HEK293 (cell line): ENCODE data around the gene CACNA1S.

Experiments used
- PRDM1 ChIP-seq: fragments of 450-650 bp; formaldehyde crosslinking; IDR thresholded peaks from 2 replicates; pipeline ENCODE4; 2016; ENCODE audit warnings: missing biosample characterization, missing genetic modification characterization
- PRDM2 ChIP-seq: fragments of 450-650 bp; formaldehyde crosslinking; IDR thresholded peaks from 2 replicates; pipeline ENCODE4 v1.5.1; 2016; ENCODE audit warnings: missing biosample characterization, missing genetic modification characterization, borderline replicate concordance
- RBAK ChIP-seq: fragments of 450-650 bp; formaldehyde crosslinking; IDR thresholded peaks from 2 replicates; pipeline ENCODE4 v1.5.1; 2016; ENCODE audit warnings: missing biosample characterization, missing genetic modification characterization
- ZBTB1 ChIP-seq: fragments of 450-650 bp; formaldehyde crosslinking; IDR thresholded peaks from 2 replicates; pipeline ENCODE4 v1.5.1; 2016; ENCODE audit warnings: missing biosample characterization, missing genetic modification characterization
- ZBTB44 ChIP-seq: fragments of 450-650 bp; IDR thresholded peaks from 2 replicates; pipeline ENCODE4 v1.5.1; 2018; ENCODE audit warnings: missing biosample characterization, mild to moderate bottlenecking, missing genetic modification characterization
- ZFHX2 ChIP-seq: fragments of 450-650 bp; formaldehyde crosslinking; conservative IDR thresholded peaks from 2 replicates; pipeline ENCODE4 v1.5.1; 2016; ENCODE audit warnings: missing biosample characterization, missing genetic modification characterization
- ZIC2 ChIP-seq: fragments of 450-650 bp; formaldehyde crosslinking; IDR thresholded peaks from 2 replicates; pipeline ENCODE4 v1.5.1; 2016; ENCODE audit warnings: missing biosample characterization, missing genetic modification characterization
- ZNF132 ChIP-seq: fragments of 450-650 bp; formaldehyde crosslinking; IDR thresholded peaks from 2 replicates; pipeline ENCODE4 v1.5.1; 2017; ENCODE audit warnings: missing biosample characterization, missing genetic modification characterization, borderline replicate concordance
- ZNF133 ChIP-seq: fragments of 450-650 bp; formaldehyde crosslinking; IDR thresholded peaks from 2 replicates; pipeline ENCODE4 v1.5.1; 2016; ENCODE audit warnings: missing biosample characterization, missing genetic modification characterization
- ZNF214 ChIP-seq: fragments of 450-650 bp; formaldehyde crosslinking; IDR thresholded peaks from 2 replicates; pipeline ENCODE4 v1.5.1; 2017; ENCODE audit warnings: missing biosample characterization, mild to moderate bottlenecking, missing genetic modification characterization, borderline replicate concordance
- ZNF354C ChIP-seq: fragments of 450-650 bp; formaldehyde crosslinking; IDR thresholded peaks from 2 replicates; pipeline ENCODE4 v1.5.1; 2016; ENCODE audit warnings: missing biosample characterization, missing genetic modification characterization, low read depth, borderline replicate concordance
- ZNF391 ChIP-seq: fragments of 450-650 bp; formaldehyde crosslinking; IDR thresholded peaks from 2 replicates; pipeline ENCODE4 v1.5.1; 2016; ENCODE audit warnings: low read depth, missing biosample characterization, missing genetic modification characterization, borderline replicate concordance
- ZNF416 ChIP-seq: fragments of 450-650 bp; formaldehyde crosslinking; IDR thresholded peaks from 2 replicates; pipeline ENCODE4 v1.5.1; 2016; ENCODE audit warnings: missing biosample characterization, missing genetic modification characterization
- ZNF433 ChIP-seq: fragments of 450-650 bp; formaldehyde crosslinking; IDR thresholded peaks from 2 replicates; pipeline ENCODE4 v1.5.1; 2016; ENCODE audit warnings: missing biosample characterization, missing genetic modification characterization, low read depth
- ZNF580 ChIP-seq: fragments of 450-650 bp; formaldehyde crosslinking; IDR thresholded peaks from 2 replicates; pipeline ENCODE4 v1.5.1; 2016; ENCODE audit warnings: missing biosample characterization, missing genetic modification characterization
- ZNF629 ChIP-seq: fragments of 450-650 bp; formaldehyde crosslinking; IDR thresholded peaks from 2 replicates; pipeline ENCODE4 v1.5.1; 2017; ENCODE audit warnings: missing biosample characterization, missing genetic modification characterization
- ZNF670 ChIP-seq: fragments of 450-650 bp; formaldehyde crosslinking; IDR thresholded peaks from 2 replicates; pipeline ENCODE4 v1.5.1; 2016; ENCODE audit warnings: missing biosample characterization, missing genetic modification characterization, low read depth
- ZSCAN16 ChIP-seq: fragments of 450-650 bp; formaldehyde crosslinking; IDR thresholded peaks from 2 replicates; pipeline ENCODE4 v1.5.1; 2016; ENCODE audit warnings: missing biosample characterization, missing genetic modification characterization
- TF ChIP-seq, protein P1 (sequence below): fragments of 450-650 bp; formaldehyde crosslinking; conservative IDR thresholded peaks from 2 replicates; pipeline ENCODE4 v1.5.1; 2016; ENCODE audit warnings: low read depth, missing biosample characterization, missing genetic modification characterization
- TF ChIP-seq, protein P2 (sequence below): fragments of 450-650 bp; formaldehyde crosslinking; IDR thresholded peaks from 2 replicates; pipeline ENCODE4 v1.5.1; 2016; ENCODE audit warnings: missing biosample characterization, missing genetic modification characterization
- TF ChIP-seq, protein P3 (sequence below): fragments of 450-650 bp; formaldehyde crosslinking; IDR thresholded peaks from 2 replicates; pipeline ENCODE4 v1.5.1; 2016; ENCODE audit warnings: missing biosample characterization, missing genetic modification characterization, low read depth

Gene CACNA1S

DNA sequence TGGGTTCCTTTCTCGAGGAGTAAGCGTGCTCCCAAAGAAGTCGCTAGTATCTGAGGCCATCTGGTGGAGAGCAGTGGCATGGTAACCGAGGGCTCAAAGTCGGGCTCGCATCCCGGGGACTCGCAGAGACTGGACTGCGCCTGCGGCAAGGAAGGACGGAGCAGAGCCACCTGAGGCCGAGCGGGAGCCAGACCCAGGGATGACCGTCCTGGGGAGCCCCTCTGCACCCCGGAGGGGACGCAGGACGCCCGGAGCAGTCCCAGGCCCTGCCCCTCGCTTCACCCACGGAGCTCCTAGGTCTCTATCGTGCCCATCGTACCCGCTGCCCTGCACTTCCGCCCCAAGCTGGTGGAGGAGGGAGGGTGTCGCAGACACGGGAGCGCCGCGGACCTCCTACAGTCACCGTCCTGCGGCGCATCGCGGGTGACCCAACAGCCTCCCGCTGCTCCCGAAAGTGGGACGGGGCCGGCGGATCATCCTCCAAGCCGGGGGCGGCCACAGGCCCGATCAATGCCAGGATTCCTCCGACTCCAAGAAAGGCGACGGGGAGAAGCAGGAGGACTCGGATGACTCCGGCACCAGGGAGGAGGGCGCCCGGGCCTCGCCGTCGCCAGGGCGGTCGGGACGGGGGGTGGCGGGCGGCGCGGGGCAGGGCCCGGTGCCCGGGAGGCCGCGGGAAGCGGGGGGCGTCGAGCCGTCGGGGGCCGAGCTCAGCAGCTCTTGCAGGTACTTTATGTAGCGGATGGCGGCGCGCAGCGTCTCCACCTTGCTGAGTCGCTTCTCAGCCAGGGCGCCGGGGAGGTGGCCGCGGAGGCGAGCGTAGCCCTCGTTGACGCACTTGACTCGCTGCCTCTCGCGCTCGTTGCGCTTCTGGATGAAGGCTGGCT lies 2.3 kb upstream of the CACNA1S start (continued):
- TF ChIP-seq ZBTB44 (tag by site-specific recombination) (peak; percentile 29; the same call in 1 of the 2 replicates), ZNF416 (tag by site-specific recombination) (no peak), PRDM1 (tag by site-specific recombination) (no peak), ZNF391 (tag by site-specific recombination) (peak; percentile 32; the same call in 1 of the 2 replicates), ZNF132 (tag by site-specific recombination) (no peak), ZSCAN16 (tag by site-specific recombination) (no peak), ZNF629 (tag by site-specific recombination) (peak; percentile 51; the same call in 1 of the 2 replicates), PRDM2 (no peak), RBAK (no peak), ZNF433 (tag by site-specific recombination) (no peak), ZBTB1 (tag by site-specific recombination) (no peak), ZIC2 (tag by site-specific recombination) (peak; percentile 95), ZNF354C (no peak), ZNF670 (tag by site-specific recombination) (no peak), ZFHX2 (peak; percentile 68), ZNF214 (no peak), ZNF133 (tag by site-specific recombination) (no peak), ZNF580 (tag by site-specific recombination) (no peak)
- TF ChIP-seq, protein P1, sequence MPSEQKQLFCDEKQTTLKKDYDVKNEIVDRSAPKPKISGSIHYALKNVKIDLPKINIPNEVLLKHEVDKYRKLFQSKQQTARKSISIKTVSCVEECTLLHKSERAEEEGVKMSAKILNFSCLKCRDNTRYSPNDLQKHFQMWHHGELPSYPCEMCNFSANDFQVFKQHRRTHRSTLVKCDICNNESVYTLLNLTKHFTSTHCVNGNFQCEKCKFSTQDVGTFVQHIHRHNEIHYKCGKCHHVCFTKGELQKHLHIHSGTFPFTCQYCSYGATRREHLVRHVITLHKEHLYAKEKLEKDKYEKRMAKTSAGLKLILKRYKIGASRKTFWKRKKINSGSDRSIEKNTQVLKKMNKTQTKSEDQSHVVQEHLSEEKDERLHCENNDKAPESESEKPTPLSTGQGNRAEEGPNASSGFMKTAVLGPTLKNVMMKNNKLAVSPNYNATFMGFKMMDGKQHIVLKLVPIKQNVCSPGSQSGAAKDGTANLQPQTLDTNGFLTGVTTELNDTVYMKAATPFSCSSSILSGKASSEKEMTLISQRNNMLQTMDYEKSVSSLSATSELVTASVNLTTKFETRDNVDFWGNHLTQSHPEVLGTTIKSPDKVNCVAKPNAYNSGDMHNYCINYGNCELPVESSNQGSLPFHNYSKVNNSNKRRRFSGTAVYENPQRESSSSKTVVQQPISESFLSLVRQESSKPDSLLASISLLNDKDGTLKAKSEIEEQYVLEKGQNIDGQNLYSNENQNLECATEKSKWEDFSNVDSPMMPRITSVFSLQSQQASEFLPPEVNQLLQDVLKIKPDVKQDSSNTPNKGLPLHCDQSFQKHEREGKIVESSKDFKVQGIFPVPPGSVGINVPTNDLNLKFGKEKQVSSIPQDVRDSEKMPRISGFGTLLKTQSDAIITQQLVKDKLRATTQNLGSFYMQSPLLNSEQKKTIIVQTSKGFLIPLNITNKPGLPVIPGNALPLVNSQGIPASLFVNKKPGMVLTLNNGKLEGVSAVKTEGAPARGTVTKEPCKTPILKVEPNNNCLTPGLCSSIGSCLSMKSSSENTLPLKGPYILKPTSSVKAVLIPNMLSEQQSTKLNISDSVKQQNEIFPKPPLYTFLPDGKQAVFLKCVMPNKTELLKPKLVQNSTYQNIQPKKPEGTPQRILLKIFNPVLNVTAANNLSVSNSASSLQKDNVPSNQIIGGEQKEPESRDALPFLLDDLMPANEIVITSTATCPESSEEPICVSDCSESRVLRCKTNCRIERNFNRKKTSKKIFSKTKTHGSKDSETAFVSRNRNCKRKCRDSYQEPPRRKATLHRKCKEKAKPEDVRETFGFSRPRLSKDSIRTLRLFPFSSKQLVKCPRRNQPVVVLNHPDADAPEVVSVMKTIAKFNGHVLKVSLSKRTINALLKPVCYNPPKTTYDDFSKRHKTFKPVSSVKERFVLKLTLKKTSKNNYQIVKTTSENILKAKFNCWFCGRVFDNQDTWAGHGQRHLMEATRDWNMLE (tag by site-specific recombination): no peak
- TF ChIP-seq, protein P2, sequence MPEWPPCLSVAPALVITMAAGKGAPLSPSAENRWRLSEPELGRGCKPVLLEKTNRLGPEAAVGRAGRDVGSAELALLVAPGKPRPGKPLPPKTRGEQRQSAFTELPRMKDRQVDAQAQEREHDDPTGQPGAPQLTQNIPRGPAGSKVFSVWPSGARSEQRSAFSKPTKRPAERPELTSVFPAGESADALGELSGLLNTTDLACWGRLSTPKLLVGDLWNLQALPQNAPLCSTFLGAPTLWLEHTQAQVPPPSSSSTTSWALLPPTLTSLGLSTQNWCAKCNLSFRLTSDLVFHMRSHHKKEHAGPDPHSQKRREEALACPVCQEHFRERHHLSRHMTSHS (tag by site-specific recombination): no peak
- TF ChIP-seq, protein P3, sequence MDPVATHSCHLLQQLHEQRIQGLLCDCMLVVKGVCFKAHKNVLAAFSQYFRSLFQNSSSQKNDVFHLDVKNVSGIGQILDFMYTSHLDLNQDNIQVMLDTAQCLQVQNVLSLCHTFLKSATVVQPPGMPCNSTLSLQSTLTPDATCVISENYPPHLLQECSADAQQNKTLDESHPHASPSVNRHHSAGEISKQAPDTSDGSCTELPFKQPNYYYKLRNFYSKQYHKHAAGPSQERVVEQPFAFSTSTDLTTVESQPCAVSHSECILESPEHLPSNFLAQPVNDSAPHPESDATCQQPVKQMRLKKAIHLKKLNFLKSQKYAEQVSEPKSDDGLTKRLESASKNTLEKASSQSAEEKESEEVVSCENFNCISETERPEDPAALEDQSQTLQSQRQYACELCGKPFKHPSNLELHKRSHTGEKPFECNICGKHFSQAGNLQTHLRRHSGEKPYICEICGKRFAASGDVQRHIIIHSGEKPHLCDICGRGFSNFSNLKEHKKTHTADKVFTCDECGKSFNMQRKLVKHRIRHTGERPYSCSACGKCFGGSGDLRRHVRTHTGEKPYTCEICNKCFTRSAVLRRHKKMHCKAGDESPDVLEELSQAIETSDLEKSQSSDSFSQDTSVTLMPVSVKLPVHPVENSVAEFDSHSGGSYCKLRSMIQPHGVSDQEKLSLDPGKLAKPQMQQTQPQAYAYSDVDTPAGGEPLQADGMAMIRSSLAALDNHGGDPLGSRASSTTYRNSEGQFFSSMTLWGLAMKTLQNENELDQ (tag by site-specific recombination): no peak
- TF ChIP-seq, all 188 proteins: peak for 41
